Activated CD4-positive, alpha-beta T cell treated with anti-CD3 and anti-CD28 coated beads, Interleukin-2, amount 50 U/mL, for 1 hour (primary cell): ENCODE results near the gene GJB2.
A peak's percentile ranks its signal among the peaks of the same experiment; 100 is the strongest.
"Not testable (repeated sequence)": the region's sequence is repeated elsewhere in the genome, so short reads cannot be mapped to it uniquely, and the experiment has no call there.

Source experiments
- DNase-seq: peaks from one replicate; pipeline ENCODE4 v3.0.0-alpha.2; 2020

The GJB2 gene

DNA sequence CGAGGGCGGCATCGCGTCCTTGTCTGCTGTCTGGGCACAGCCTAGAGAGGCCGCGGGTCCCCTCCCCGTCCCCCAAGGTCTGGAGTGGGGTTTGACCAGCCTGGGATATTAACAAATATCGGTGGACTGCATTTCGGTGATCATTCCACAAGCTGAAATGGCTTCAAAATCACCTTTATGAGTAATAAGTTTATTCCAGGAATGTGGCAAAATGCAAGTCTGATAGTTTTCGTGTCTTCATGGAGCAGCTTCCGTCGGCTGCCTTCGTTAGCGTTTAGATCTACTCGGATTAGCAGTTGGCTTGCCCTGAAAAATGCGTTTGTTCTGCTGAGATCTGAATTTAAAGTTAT, 30.8 kb downstream of the GJB2 start:
- DNase-seq = no peak

GRCh38 chr13:20161275-20161950, 31.3 kb downstream of the GJB2 start:
- DNase-seq = peak; percentile 37

DNA sequence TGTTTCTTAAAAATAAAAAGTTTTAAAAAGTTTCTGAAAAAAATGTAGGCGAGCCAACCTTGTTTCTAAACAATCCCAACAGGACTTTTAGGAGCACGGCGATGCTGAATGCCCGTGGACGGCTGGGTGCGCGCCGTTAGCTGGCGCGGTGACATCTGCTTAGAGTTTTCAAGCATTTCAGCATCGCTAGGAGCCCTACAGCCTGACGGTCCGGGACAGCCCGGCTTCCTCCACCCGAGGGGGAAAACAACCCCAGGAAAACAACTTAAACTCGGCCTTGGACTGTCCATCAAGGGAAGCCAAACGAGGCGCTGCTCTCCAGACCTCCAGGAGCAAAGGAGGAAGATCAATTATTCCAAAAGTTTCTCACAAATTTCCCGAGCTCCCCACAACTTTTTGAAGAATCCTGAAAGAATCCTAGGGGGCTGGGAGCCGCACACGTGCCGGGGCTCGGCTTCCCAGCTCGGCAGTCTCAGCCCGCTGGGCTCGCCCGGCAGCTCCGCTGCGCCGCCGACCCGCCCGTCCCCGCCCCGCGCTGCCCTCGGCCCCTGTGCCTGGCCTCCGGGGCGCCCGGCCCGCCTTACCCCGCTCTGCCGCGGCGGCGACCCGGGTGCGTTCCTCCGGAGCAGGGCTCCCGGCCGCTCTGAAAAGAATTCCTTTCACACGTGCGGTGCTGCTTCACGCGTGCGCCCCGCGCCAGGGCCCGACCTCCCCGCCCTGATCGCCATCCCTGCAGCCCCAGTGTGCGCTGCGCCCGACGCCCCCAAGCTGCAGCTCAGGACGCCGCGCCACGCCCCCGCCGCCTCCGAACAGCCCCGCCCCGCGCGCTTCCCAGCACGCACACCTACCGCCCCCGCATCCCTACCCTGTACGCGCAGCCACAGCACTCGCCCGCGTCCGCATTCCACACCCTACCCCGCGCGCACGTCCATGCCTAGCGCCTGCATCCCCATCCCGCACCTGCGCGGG, 32.1 kb downstream of the GJB2 start, which contains the start of gene GJA3:
TSS of gene GJA3 (minus strand) at position 747 of the 969 bp plus-strand sequence. CDS start 17,764 bp downstream, outside the sequence.
- DNase-seq = peak; percentile 38

DNA sequence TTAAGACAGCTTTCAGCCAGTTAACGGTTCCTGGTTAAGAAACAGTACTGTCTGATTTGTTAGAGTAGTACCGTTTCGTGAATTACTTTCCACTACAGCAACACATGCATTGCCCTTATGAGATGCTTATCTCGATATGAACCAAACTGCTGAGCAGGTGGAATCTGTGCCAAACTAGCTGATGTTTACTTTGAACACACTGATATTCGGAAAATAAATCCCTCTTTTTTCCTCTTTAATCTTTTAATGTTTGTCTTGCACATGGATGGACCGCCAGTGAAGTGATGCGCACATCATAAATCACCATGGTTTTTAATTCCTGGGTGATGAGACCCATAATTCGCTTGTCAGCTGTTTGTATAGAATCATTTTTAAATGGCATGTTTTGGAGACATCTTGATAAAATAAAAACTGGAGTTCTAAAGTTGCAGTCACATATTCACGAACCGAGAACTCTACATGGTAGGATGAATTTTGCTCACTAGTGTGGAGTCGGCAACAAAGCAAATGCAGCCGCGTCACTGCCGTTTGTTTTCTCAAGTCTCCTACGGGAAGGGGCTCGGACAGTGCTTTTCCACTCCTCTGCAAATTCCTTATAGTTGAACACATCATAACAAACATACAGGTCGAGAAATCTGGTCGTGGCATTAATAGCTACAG, 33.0 kb downstream of the GJB2 start:
- no peak for DNase-seq

- DNase-seq = no peak
These were observed 35.5 kb downstream of the GJB2 start for GRCh38 chr13:20157151-20157796.

- no peak for DNase-seq
These were observed 36.0 kb downstream of the GJB2 start for GRCh38 chr13:20156702-20157101.

DNA sequence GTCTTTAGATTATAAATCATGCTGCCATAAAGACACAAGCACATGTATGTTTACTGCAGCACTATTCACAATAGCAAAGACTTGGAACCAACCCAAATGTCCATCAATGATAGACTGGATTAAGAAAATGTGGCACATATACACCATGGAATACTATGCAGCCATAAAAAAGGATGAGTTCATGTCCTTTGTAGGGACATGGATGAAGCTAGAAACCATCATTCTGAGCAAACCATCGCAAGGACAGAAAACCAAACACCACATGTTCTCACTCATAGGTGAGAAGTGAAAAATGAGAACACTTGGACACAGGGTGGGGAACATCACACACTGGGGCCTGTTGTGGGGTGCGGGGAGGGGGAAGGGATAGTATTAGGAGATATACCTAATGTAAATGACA, 39.4 kb downstream of the GJB2 start:
- not testable (repeated sequence) for DNase-seq

- no peak for DNase-seq
These were observed 41.1 kb downstream of the GJB2 start for GRCh38 chr13:20151612-20152011.

DNA sequence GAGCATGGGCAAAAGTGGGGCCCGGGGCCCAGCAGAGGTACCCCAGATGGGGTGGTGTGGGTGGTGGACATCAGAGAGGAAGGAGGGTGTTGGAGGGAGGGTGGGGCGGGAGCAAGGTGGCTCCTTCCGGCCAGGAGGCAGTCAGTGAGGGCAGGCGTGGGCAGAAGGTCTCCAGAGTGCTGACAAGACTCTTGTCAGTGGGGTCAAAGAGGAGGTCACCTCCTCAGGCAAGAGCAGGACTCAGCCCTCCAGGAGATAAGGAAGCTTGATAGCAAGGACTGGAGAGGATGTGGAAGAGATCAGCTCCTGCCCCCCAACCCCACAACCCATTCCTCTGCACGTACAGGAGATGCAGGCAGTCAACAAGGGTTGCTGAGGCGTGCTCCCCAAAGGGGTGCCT, 41.7 kb downstream of the GJB2 start:
- DNase-seq = no peak

DNA sequence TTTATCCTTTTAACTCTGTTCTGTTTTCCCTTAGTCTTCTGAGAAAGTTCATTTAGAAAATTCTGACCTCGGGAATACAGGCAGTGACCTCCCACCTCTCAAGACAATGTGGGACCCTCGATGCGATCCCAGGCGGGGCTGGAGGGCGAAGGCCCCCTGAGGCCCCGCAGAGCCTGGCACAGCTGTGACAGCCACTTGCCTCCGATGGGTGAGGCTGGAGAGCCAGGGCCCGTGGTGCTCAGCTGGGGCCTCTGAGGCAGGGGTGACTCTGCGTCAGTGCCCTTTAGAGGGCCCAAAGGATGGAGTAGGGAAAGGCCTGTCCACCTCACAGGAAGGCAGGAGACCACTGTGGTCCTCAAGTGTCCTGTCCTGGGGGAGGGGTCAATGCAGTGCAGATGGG, 42.2 kb downstream of the GJB2 start:
- DNase-seq = no peak

DNA sequence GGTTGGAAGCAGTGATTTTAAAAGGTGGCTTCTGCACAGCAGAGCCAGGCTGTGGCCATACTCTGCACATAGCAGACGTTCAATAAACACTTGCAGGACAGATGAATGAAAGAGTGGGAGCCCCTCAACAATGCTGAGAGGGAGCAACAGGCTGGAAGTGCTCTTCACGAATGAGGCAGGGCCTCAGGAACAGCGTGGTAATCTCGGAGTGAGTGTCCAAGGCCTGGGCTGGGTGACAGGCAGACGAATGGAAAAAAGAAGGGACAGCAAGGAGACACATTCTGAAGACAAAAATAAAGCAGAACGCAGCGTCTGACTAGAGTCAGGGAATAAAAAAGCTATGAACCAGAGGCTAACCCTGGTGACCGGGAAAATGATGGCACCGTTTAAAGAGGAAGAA, 43.0 kb downstream of the GJB2 start:
- no peak for DNase-seq

DNA sequence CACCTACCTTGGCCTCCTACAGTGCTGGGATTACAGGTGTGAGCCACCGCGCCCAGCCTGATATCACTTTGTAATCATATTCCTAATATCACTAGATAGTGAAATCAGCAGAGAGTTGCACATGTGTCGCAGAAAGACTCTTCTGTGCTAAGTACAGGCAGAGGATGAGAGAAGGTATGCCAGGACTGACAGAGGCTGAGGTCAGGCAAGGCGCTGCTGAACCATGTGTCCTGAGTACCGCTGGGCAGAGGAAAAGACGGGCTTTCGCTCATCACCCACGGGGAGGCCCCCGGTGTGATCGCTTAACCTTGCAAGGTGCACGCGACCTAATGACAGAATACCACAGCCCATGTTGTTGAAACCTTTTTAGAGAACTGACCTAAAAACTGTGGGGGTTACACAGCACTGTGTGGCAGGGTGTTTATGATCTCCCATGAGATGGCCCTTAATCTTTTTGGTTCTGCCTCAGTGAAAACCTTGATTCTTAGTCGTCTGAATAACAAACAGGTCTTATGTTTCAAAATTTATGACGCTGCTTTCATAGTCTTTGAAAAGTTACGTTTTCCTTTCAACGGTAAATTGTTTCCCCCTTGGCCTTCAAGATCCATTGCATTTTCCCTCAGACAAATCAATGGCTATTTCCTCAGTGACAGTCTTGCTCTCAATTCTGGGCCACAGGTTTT, 44.1 kb downstream of the GJB2 start:
- DNase-seq = no peak

DNA sequence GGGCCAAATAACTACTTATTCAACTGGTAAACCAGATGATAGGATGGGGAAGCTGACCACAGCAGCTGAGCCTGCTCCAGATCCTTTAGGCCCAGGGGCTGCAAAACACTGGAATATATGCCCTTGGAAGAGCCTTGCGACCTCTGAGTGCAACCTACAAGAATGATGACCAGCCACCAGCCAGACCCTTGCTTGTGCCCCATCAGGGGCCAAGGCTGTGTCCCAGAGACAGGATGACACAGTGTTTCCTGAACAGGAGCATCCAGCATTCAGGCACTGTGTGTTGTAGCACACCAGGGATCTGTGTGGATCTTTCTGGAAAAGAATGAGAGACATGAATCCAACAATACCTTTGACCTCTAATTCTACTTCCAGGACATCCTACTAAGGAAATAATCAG, 46.4 kb downstream of the GJB2 start:
- DNase-seq = no peak

GRCh38 chr13:20145521-20145920, 47.2 kb downstream of the GJB2 start:
- no peak for DNase-seq

- DNase-seq = no peak
These were observed 48.4 kb downstream of the GJB2 start for GRCh38 chr13:20144141-20144850.

DNA sequence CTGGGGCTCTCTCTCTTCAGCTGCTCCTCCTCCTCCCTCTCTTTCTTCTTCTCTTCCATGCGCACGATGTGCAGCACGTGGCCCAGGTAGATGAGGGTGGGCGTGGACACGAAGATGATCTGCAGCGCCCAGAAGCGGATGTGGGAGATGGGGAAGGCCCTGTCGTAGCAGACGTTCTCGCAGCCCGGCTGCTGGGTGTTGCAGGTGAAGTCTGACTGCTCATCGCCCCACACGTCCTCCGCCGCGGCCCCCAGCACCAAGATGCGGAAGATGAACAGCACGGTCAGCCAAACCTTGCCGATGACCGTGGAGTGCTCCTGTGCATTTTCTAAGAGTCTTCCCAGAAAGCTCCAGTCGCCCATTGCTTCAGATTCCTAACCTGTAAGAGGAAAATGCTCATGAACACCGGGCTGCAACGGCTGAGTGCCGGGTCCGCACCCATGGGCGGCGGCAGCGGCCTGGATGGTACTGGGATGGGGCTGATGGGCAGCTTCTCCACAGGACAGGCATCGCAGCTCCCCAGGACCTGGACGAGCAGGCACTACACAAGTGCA, 49.7 kb downstream of the GJB2 start:
- no peak for DNase-seq

DNA sequence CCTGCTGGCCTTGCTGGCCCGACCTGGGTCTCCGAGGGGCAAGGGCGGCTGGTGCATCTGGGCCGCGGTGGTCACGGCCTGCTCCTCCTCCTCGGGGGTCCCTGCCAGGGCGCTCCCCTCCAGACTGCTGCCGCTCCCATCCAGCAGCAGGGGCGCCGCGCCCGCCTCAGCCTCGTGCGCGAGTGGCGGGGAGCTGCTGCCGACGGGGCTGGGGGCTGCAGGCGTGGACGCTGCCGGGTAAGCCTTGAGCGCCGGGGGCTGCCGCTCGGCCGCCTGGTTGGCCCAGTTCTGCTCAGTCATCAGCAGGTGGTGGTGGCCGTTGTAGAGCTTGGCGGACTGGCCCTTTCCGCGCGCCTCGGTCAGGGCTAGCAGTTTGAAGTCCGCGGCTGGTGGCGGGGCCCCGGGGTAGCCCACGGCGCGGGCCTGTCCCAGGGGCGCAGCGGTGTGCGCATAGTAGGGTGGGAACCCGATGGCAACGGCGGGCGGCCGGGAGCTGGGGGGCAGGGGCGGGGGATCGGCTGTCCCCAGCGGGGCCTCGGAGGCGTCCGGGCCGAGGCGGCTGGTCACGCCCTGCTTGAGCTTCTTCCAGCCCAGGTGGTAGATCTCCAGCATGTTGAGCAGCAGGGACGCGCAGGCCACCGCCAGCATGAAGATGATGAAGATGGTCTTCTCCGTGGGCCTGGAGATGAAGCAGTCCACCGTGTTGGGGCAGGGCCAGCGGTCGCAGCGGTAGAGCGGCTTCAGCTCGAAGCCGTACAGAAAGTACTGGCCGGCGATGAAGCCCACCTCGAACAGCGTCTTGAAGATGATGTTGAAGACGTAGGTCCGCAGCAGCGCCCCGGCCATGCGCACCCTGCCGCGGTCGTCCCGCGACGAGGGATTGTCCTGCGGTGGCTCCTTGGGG, 50.5 kb downstream of the GJB2 start:
- DNase-seq = no peak

- no peak for DNase-seq
These were observed 51.3 kb downstream of the GJB2 start for GRCh38 chr13:20141238-20142022.

GRCh38 chr13:20140487-20140886, 52.3 kb downstream of the GJB2 start:
- DNase-seq = no peak

- DNase-seq = no peak
These were observed 54.9 kb downstream of the GJB2 start for GRCh38 chr13:20137875-20138274.
